Keratinocyte (primary cell): Measurements from ENCODE around the gene SNCA. TPM values are rescaled to one million over a fixed set of nuclear protein-coding genes. Genes with fewer than 3 reads are reported as not detected.

Experiments used
- DNase-seq: peaks from one replicate; pipeline ENCODE4 v3.0.0-alpha.2; 2011; ENCODE audit warnings: low read depth, missing footprints, low spot score
- FAIRE-seq: peaks from 2 replicates; lab custom pipeline; 2011; peaks lifted over from hg19 to GRCh38; lab: Jason Lieb, UNC
- H2AFZ ChIP-seq: 2 replicates; pipeline ENCODE4 v1.6.0; 2012; ENCODE audit warnings: low read length, control low read depth, inconsistent platforms; ENCODE audit not compliant: control insufficient read depth
- H3K27ac ChIP-seq: 2 replicates; pipeline ENCODE4 v1.5.1; 2011; ENCODE audit warnings: low read length; ENCODE audit not compliant: control insufficient read depth, insufficient read depth
- H3K27me3 ChIP-seq: 3 replicates; pipeline ENCODE4 v1.6.0; 2011; ENCODE audit warnings: low read length; ENCODE audit not compliant: control insufficient read depth, insufficient read depth; ENCODE audit errors: extremely low read depth
- H3K36me3 ChIP-seq, 2 experiments: 2 replicates in 1 of 2; 3 replicates in 1 of 2; pipeline ENCODE4 v1.5.1; 2011; ENCODE audit warnings: low read length in 2 of 2, mild to moderate bottlenecking in 1 of 2; ENCODE audit not compliant: control insufficient read depth in 2 of 2, insufficient read depth in 2 of 2; ENCODE audit errors: extremely low read depth in 1 of 2
- H3K4me1 ChIP-seq: 3 replicates; pipeline ENCODE4 v1.5.1; 2011; ENCODE audit warnings: low read length; ENCODE audit not compliant: control insufficient read depth, insufficient read depth; ENCODE audit errors: extremely low read depth
- H3K4me2 ChIP-seq: 3 replicates; pipeline ENCODE4 v1.6.0; 2011; ENCODE audit warnings: low read depth, low read length; ENCODE audit not compliant: control insufficient read depth, insufficient read depth; ENCODE audit errors: extremely low read depth
- H3K4me3 ChIP-seq, 3 experiments: fragments of 200-600 bp in 1 of 3; sonication (generic) in 1 of 3; 2 replicates in 2 of 3; 3 replicates in 1 of 3; pipeline ENCODE4 v1.5.1; 2011 to 2016; ENCODE audit warnings: low read length in 3 of 3, mild to moderate bottlenecking in 3 of 3, control low read depth in 2 of 3, inconsistent platforms in 1 of 3, low read depth in 1 of 3, mixed read lengths in 1 of 3, mixed run types in 1 of 3, moderate library complexity in 1 of 3; ENCODE audit not compliant: control insufficient read depth in 2 of 3, insufficient read depth in 2 of 3; ENCODE audit errors: extremely low read depth in 1 of 3
- H3K79me2 ChIP-seq: 2 replicates; pipeline ENCODE4 v1.6.0; 2012; ENCODE audit warnings: low read length; ENCODE audit not compliant: control insufficient read depth, insufficient read depth
- H3K9ac ChIP-seq: 3 replicates; pipeline ENCODE4 v1.6.0; 2011; ENCODE audit warnings: low read length; ENCODE audit not compliant: control insufficient read depth, insufficient read depth; ENCODE audit errors: extremely low read depth
- H3K9me1 ChIP-seq: 3 replicates; pipeline ENCODE4 v1.6.0; 2011; ENCODE audit warnings: low read length; ENCODE audit not compliant: control insufficient read depth, insufficient read depth; ENCODE audit errors: extremely low read depth
- H3K9me3 ChIP-seq: 2 replicates; pipeline ENCODE4 v1.5.1; 2012; ENCODE audit warnings: low read depth, low read length; ENCODE audit not compliant: control insufficient read depth
- H4K20me1 ChIP-seq: 3 replicates; pipeline ENCODE4 v1.6.0; 2011; ENCODE audit warnings: low read length; ENCODE audit not compliant: control insufficient read depth, insufficient read depth; ENCODE audit errors: extremely low read depth
- EZH2 ChIP-seq: IDR thresholded peaks from one replicate; pipeline ENCODE4 v1.6.1; 2012; ENCODE audit warnings: inconsistent platforms, mild to moderate bottlenecking, low read length, moderate library complexity
- dilution Hi-C: fragments of 300-500 bp; cut with MboI; formaldehyde crosslinking; loops from one replicate; pipeline ENCODE4 v1.7.0; 2020; ENCODE audit warnings: low sequenced_read_pairs; ENCODE audit not compliant: extremely low pct_ligation_motif_present
- polyA plus RNA-seq, 5 experiments: library from polyadenylated mRNA; depleted of rRNA in 3 of 5; stranded (reverse) in 3 of 5; stranded (forward) in 1 of 5; unstranded in 1 of 5; fragments of >200 nt; gene quantifications; 1 replicate in 1 of 5; 2 replicates in 3 of 5; 3 replicates in 1 of 5; pipeline versions ENCODE4 v1.2.1 to v1.2.3, GENCODE V29; 2011 to 2012; ENCODE audit warnings: missing spikeins in 2 of 5, low read depth in 1 of 5, low replicate concordance in 1 of 5
- TF ChIP-seq, protein P1 (sequence below), 3 experiments: IDR thresholded peaks in 1 of 3; conservative IDR thresholded peaks in 1 of 3; optimal IDR thresholded peaks in 1 of 3; 2 replicates in 2 of 3; 3 replicates in 1 of 3; pipeline versions ENCODE3 to v1.5.1; 2011; ENCODE audit warnings: low read length in 3 of 3, mild to moderate bottlenecking in 3 of 3, moderate library complexity in 2 of 3, control low read depth in 1 of 3, inconsistent platforms in 1 of 3; ENCODE audit not compliant: insufficient read depth in 2 of 3; ENCODE audit errors: extremely low read depth in 1 of 3

The SNCA gene
- polyA plus RNA-seq, 1 donor (not counting 4 experiments of a cell fraction or from before 2014, with no cell fraction given), result 61.3 TPM

DNA sequence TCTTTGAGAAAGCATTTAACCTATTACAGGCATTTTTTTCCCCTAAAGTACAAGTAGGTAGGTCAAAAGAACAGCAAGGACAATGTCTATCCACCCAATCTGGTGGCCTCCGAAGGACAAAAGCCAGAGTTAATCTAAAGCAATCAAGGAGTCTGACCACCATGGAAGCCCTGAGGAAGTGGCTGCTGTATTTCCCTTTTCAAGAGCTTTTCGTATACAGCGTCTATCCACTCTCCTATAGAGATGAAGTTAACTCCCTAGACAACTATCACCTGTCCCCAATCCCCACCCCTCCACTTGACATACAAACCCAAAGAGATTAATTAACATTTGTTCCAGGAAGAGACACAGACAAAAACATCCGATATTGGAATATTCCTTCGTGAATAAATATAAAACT, 85.5 kb downstream of the SNCA start:
- Histone ChIP-seq H4K20me1 (no peaks in the 10 kb centered on the region), H3K36me3 (peaks cover 0 to 2% of the 10 kb centered on the region in 2 experiments), H3K9ac (no peak overlapping the region), H3K4me3 (no peak overlapping the region), H3K4me1 (peaks cover 20% of the 10 kb centered on the region), H3K27me3 (no peaks in the 10 kb centered on the region), H3K9me1 (no peaks in the 10 kb centered on the region), H3K27ac (no peak overlapping the region), H3K79me2 (no peaks in the 10 kb centered on the region), H3K4me2 (no peak overlapping the region), H2AFZ (no peak overlapping the region), H3K9me3 (no peaks in the 10 kb centered on the region)
- TF ChIP-seq, protein P1, sequence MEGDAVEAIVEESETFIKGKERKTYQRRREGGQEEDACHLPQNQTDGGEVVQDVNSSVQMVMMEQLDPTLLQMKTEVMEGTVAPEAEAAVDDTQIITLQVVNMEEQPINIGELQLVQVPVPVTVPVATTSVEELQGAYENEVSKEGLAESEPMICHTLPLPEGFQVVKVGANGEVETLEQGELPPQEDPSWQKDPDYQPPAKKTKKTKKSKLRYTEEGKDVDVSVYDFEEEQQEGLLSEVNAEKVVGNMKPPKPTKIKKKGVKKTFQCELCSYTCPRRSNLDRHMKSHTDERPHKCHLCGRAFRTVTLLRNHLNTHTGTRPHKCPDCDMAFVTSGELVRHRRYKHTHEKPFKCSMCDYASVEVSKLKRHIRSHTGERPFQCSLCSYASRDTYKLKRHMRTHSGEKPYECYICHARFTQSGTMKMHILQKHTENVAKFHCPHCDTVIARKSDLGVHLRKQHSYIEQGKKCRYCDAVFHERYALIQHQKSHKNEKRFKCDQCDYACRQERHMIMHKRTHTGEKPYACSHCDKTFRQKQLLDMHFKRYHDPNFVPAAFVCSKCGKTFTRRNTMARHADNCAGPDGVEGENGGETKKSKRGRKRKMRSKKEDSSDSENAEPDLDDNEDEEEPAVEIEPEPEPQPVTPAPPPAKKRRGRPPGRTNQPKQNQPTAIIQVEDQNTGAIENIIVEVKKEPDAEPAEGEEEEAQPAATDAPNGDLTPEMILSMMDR (optimal IDR thresholded peaks at IDR 0.05 in 1 of 3, IDR thresholded peaks at IDR 0.05 in 1 of 3, conservative IDR thresholded peaks at IDR 0.05 in 1 of 3; ENCODE audit: extremely low read depth in 1 of 3, insufficient read depth in 2 of 3, low read length in 3 of 3), result no peak
- no peak for TF ChIP-seq EZH2
- no peak for DNase-seq
- FAIRE-seq, result no peak
- dilution Hi-C loops, result no loop called here

DNA sequence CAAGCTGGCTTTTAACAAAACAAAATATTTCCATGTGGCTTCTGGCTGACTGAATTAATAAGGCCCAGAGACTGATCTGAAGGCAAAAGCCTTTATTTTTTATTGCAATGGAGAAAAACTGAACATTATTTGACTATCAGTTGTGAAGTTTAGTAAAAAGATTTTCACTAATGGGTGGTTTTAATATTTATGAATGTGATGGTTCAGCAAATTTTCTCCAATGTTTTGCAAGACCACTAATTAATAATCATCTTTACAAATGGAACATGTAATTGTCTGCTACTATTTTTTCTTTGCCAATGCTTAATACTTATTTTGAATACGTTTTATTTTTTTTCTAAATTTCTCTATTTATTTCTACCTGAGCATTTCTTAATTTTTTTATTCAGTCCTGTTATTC, 90.6 kb downstream of the SNCA start:
- no peak for DNase-seq
- FAIRE-seq, result no peak
- TF ChIP-seq EZH2, result no peak
- TF ChIP-seq, protein P1 (optimal IDR thresholded peaks at IDR 0.05 in 1 of 3, IDR thresholded peaks at IDR 0.05 in 1 of 3, conservative IDR thresholded peaks at IDR 0.05 in 1 of 3; ENCODE audit: extremely low read depth in 1 of 3, insufficient read depth in 2 of 3, low read length in 3 of 3), result no peak
- Histone ChIP-seq H3K27me3 (no peaks in the 10 kb centered on the region), H3K9me3 (no peaks in the 10 kb centered on the region), H3K36me3 (peaks cover 0 to 2% of the 10 kb centered on the region in 2 experiments), H3K27ac (no peak overlapping the region), H3K9ac (no peak overlapping the region), H3K79me2 (no peaks in the 10 kb centered on the region), H2AFZ (no peak overlapping the region), H4K20me1 (no peaks in the 10 kb centered on the region), H3K9me1 (no peaks in the 10 kb centered on the region), H3K4me3 (no peak overlapping the region), H3K4me2 (no peak overlapping the region), H3K4me1 (no peaks in the 10 kb centered on the region)
- dilution Hi-C loops, result no loop called here
